ENCODE results near the gene PHLDA1.

PHLDA1 gene

GRCh38 chr12:76074701-76075336 lies 43.2 kb upstream of the PHLDA1 start:
- no peak overlapping the region for H3K4me3 ChIP-seq (ENCODE audit: low read depth, low read length)
- TF ChIP-seq CTCF (IDR thresholded peaks at IDR 0.05; ENCODE audit: insufficient read depth, low read length, missing control alignments): no peak
- ChIA-PET CTCF (no interaction called here), POLR2A (no interaction called here)
- no peak for DNase-seq (ENCODE audit: low read depth, low spot score)

- ChIA-PET POLR2A (no interaction called here), CTCF (no interaction called here)
- no peak for DNase-seq (ENCODE audit: low read depth, low spot score)
- TF ChIP-seq CTCF (IDR thresholded peaks at IDR 0.05; ENCODE audit: insufficient read depth, low read length, missing control alignments): no peak
- H3K4me3 ChIP-seq (ENCODE audit: low read depth, low read length): no peak overlapping the region
These were observed 42.0 kb upstream of the PHLDA1 start for GRCh38 chr12:76073561-76073960.

GRCh38 chr12:76072568-76072967 lies 41.0 kb upstream of the PHLDA1 start:
- DNase-seq (ENCODE audit: low read depth, low spot score): no peak
- H3K4me3 ChIP-seq (ENCODE audit: low read depth, low read length): no peak overlapping the region
- POLR2A ChIA-PET: no interaction called here
- CTCF ChIA-PET: no interaction called here
- TF ChIP-seq CTCF (IDR thresholded peaks at IDR 0.05; ENCODE audit: insufficient read depth, low read length, missing control alignments): no peak

- TF ChIP-seq CTCF (IDR thresholded peaks at IDR 0.05; ENCODE audit: insufficient read depth, low read length, missing control alignments): no peak
- H3K4me3 ChIP-seq (ENCODE audit: low read depth, low read length): no peak overlapping the region
- no peak for DNase-seq (ENCODE audit: low read depth, low spot score)
- CTCF ChIA-PET: interaction anchor here (1.5 kb wide), 1 partner anchor 32 kb away, joined by 3 read pairs; no protein-coding TSS in a partner anchor
- POLR2A ChIA-PET: interaction anchor here (0.7 kb wide), 1 partner anchor 517 kb away, joined by 3 read pairs; no protein-coding TSS in a partner anchor
These were observed 37.8 kb upstream of the PHLDA1 start for GRCh38 chr12:76069339-76069738.

GRCh38 chr12:76065917-76066316 lies 34.3 kb upstream of the PHLDA1 start:
- H3K4me3 ChIP-seq (ENCODE audit: low read depth, low read length): no peak overlapping the region
- no peak for DNase-seq (ENCODE audit: low read depth, low spot score)
- TF ChIP-seq CTCF (IDR thresholded peaks at IDR 0.05; ENCODE audit: insufficient read depth, low read length, missing control alignments): no peak
- ChIA-PET CTCF (no interaction called here), POLR2A (interaction anchor here (0.6 kb wide), 1 partner anchor 148 kb away, joined by 3 read pairs; no protein-coding TSS in a partner anchor)

GRCh38 chr12:76064904-76065303 lies 33.3 kb upstream of the PHLDA1 start:
- no peak for DNase-seq (ENCODE audit: low read depth, low spot score)
- H3K4me3 ChIP-seq (ENCODE audit: low read depth, low read length): no peak overlapping the region
- ChIA-PET CTCF (interaction anchor here (1.1 kb wide), 1 partner anchor 10 kb away, joined by 4 read pairs; no protein-coding TSS in a partner anchor), POLR2A (no interaction called here)
- no peak for TF ChIP-seq CTCF (IDR thresholded peaks at IDR 0.05; ENCODE audit: insufficient read depth, low read length, missing control alignments)
